Lung microvascular endothelial cell (primary cell): ENCODE measurements around the gene ZNF813. TPM values are rescaled to one million over a fixed set of nuclear protein-coding genes. Genes with fewer than 3 reads are reported as not detected.
"Not testable (repeated sequence)": the region's sequence is repeated elsewhere in the genome, so short reads cannot be mapped to it uniquely, and the experiment has no call there.

Experiments used
- DNase-seq, 2 donors: peaks; one replicate each; pipeline versions ENCODE4 v3.0.0 to v3.0.0-alpha.2; 2010; ENCODE audit warnings: low read depth in 2 of 2
- total RNA-seq: library from RNA; depleted of rRNA; stranded (reverse); fragments of >200 nt; gene quantifications from 2 replicates; pipeline ENCODE4 v1.2.1, GENCODE V29; 2014

The ZNF813 gene
- total RNA-seq, 1 donor from 2014 or later = 4.4 TPM

DNA sequence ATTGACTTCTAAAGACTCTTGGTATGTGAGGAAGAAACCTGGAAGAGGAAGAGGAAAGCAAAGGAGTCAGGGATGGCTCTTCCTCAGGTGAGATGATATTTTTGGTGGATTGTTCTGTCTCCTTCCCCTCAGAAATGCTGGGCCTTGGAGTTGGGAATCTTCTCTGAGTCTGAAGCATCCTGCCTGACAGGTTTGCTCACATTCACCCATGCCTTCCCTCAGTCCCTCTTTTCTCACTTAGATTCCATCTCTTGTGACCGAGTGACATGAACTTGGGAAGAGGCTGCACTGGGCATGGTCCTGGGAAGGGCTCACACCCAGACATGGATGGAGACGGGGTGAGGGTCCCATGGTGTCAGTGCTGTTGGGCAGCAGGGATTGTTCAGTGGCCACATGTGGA is 16.2 kb downstream of the ZNF813 start:
- DNase-seq = not testable (repeated sequence)

GRCh38 chr19:53485046-53486004 is 17.8 kb downstream of the ZNF813 start:
- no peak for DNase-seq

- no peak for DNase-seq
Observed at GRCh38 chr19:53492153-53492552, 24.6 kb downstream of the ZNF813 start.

DNA sequence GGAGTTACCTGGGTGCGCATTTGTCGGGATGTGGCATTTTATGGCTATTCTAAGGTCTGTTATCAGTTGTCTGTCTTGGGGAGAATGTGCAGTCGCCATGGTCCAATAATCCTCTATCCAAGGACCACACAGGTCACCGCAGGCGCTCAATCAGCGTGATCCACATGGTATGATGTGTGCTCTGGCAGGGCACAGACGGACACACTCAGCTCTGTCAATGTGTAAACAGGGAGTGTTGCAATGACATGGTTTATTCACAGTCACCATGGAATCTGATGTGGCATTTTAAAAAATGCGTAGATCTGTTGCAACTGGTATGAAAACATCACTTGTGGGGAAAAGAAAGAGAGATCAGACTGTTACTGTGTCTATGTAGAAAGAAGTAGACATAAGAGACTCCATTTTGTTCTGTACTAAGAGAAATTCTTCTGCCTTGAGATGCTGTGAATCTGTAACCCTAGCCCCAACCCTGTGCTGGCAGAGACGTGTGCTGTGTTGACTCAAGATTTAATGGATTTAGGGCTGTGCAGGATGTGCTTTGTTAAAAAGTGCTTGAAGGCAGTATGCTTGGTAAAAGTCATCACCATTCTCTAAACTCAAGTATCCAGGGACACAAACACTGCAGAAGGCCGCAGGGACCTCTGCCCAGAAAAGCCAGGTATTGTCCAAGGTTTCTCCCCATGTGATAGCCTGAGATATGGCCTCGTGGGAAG is 29.9 kb downstream of the ZNF813 start:
- DNase-seq = not testable (repeated sequence)

GRCh38 chr19:53498024-53498395 is 30.5 kb downstream of the ZNF813 start:
- not testable (repeated sequence) for DNase-seq

GRCh38 chr19:53503151-53503550 is 35.6 kb downstream of the ZNF813 start:
- not testable (repeated sequence) for DNase-seq

- peak; percentile 12 to 67 for DNase-seq
Observed at GRCh38 chr19:53503671-53504364, 36.3 kb downstream of the ZNF813 start.

GRCh38 chr19:53504365-53504703 is 36.8 kb downstream of the ZNF813 start:
- peak; percentile 12 to 39 for DNase-seq

DNA sequence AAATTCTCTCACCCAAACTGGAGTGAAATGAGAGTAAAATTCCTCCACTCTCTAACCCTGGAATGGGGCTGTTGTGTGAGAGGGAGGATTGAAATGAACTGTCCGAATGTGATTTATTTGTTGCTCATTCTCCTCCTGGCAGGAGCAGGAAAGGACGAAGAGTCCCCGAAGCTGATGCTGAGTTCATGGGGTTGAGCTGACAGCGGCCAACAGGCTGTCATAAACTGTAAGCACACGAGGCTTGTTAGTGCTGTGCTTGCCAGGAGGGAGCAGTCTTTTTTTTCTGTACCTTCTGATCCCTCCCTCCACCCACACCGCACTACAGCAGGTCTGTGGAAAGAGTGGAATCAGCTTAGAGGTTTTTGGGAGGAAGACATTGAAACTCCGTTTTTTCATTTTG is 37.4 kb downstream of the ZNF813 start:
- DNase-seq = peak in 1 of 2 donors; percentile 22

DNA sequence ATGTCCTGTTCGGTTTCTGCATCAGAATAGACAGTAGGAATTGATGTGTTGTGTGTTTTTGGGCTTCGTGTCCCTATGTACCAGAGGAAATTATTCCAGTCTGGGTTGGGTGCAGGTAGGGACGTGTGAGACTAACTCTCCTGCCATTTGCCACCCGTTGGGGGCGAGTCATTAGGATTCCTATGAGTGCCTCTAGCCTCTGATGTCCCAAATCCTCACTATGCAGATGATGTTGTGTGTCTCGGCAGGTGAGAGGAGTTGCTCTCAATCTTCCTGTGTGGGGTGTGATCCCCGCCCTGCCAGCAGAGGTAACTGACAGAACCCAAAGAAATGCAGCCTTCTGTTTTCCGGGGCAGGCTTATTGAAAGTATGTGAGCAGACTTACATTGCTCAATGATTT is 39.2 kb downstream of the ZNF813 start:
- DNase-seq = no peak

- no peak for DNase-seq
Observed at GRCh38 chr19:53507523-53508442, 40.2 kb downstream of the ZNF813 start.

DNA sequence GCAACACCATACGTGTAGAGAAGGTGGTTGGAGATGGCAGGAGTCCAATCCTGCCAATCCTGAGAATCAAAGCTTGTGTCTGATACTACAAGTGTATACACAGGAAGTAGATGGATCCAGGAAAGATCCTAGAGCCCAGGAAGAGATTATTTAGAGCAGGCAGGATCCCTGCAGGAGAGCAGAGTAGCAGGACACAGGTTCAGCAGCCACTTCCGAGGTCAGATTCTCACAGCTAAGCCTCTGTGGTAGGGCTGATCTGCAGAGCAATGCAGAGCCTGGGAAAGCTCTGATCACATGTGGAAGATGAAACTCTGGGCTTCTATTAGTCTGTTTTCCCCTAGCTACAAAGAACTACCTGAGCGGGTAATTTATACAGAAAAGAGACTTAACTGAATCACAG is 41.9 kb downstream of the ZNF813 start:
- no peak for DNase-seq

DNA sequence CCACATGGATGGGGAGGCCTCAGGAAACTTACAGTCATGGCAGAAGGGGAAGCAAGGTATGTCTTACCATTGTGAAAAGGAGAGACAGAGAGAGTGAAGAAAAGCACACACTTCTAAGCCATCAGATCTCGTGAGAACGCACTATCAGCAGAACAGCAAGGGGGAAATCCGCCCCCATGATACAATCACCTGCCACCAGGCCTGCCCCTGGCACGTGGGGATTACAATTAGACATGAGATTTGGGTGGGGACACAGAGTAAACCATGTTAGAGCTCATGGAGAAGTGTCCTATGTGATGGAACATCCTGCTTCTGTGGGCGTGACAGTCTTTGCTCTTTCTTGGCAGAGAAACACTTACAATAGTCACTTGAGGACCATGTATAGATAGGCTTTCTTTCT is 42.3 kb downstream of the ZNF813 start:
- DNase-seq = no peak

DNA sequence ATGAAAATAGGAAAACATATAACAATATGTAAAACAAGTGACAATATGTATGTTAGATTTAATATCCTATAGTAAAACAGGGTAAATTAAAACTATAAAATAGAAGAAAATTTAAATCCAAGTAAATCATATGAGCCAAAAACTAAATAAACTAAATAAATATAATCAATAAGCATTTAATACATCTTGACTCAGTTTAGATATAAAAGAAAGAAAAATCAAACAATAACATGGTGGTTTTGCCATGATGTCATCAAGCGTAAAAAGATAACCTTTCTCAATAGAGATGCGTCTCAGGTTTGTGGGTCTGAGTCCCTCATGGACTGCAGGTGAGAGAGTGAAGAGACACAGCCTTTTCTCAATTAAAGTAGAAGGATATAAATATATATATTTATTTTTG is 43.8 kb downstream of the ZNF813 start:
- no peak for DNase-seq

DNA sequence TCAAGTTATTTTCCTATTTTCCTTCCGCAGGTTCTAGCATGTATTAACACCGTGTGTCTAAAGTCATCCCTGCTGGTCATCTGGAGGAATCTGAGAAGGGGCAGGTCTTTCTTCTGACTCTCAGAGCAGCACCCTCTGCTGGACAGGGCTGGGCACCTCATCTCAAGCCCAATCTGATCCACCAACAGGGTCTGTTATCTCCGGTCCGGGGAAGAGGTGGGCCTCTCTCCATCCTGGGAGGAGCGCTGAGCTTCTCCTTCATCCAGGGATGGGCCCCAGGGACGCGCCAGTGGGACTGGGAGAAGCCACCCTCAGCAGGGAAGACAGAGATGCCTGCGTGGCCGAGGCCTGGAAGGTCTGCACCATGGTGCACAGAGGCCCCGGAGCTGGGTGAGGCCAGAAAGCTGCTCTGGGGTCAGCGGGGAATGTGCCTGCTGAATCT is 44.4 kb downstream of the ZNF813 start:
- DNase-seq = peak; percentile 62 to 80

DNA sequence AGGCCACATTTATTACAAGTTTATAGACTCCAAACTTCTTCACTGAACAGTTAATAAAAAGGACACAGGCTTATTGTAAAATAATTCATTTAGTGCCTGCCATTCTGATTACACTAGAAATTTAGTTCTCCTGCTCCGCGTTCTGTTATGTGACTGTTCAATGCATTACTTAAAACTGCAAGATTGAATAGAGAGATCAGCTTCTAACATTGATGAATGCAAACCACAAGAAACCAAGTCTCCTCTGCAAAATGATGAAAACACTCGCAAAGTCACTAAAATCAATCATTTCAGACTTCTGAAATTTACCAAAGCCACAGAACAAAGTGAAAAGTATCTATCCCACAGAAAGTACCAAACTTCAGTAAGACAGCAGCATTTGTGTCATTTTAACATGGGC is 47.5 kb downstream of the ZNF813 start:
- DNase-seq = not testable (repeated sequence)

DNA sequence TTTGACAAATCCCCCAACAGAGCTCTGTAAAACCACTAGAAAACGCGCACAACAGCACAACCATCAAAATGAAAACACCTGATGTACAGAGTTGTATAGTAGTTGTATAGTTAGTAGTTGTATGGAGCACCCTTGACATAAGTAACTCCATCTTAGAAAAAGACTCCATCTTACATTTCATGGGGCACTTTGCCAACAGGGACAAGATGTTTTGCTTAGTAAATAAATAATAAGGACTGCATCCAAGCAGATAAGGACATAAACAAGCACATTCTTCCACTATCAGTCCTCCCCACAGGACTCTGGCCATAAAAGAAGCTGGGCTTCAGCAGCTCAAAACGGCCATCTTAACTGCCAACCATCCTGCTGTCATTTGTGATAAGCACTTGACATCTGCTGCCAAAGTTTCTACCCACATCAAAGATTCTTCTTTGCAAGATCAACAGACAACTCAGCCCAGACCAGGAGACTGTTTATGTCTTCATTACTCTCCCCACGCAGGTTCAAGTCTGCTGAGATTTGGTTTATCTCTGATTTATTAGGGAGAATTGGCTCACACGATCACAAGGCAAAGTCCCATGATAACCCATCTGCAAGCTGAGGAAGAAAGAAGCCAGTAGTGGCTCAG is 49.7 kb downstream of the ZNF813 start:
- no peak for DNase-seq

DNA sequence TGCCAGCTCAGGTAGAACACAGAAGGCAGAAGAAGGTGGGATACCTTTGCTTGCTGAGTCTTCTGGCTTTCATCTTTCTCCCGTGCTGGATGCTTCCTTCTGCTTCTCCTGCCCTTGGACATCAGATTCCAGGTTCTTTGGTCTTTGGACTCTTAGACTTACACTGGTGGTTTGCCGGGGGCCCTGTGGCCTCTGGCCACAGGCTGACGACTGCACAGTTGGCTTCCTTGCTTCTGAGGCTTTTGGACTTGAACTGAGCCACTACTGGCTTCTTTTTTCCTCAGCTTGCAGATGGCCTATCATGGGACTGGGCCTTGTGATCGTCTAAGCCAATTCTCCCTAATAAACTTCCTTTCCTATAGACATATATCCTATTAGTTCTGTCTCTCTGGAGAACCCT is 50.6 kb downstream of the ZNF813 start:
- no peak for DNase-seq

DNA sequence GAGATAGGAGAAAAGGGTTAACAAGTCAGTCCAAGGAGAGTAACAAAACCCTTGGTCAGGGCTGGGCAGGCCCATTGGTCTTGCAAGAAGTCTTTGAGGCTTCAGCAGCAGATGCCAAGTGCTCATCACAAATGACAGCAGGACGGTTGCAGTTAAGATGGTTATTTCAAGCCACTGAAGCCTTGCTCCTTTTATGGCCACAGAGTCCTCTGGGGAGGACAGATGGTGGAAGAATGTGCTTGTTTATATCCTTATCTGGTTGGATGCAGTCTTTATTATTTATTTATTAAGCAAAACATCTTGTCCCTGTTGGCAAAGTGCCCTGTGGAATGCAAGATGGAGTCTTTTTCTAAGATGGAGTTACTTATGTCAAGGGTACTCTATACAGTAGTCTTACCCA is 51.2 kb downstream of the ZNF813 start:
- no peak for DNase-seq

GRCh38 chr19:53519446-53519845 is 51.9 kb downstream of the ZNF813 start:
- peak in 1 of 2 donors; percentile 87 for DNase-seq

- no peak for DNase-seq
Observed at GRCh38 chr19:53520163-53520546, 52.6 kb downstream of the ZNF813 start.
